SK-N-SH treated with all-trans-retinoic acid at 6 μM for 48 hours (cell line): Measurements from ENCODE around the gene C12orf75.

Source experiments
- BACH2 ChIP-seq: fragments of 250-450 bp; sonication (Bioruptor Pico); IDR thresholded peaks from 2 replicates; pipeline ENCODE4 v1.9.0; 2021; ENCODE audit warnings: mild to moderate bottlenecking, borderline replicate concordance
- CSDC2 ChIP-seq: fragments of 250-450 bp; sonication (Bioruptor Pico); IDR thresholded peaks from 2 replicates; pipeline ENCODE4 v1.5.0; 2020; ENCODE audit warnings: mild to moderate bottlenecking, moderate library complexity
- OSR1 ChIP-seq: fragments of 250-450 bp; sonication (Bioruptor Pico); IDR thresholded peaks from 2 replicates; pipeline ENCODE4 v1.8.0; 2022; ENCODE audit warnings: moderate library complexity, mild to moderate bottlenecking, inconsistent platforms
- RARB ChIP-seq: fragments of 250-450 bp; sonication (Bioruptor Pico); IDR thresholded peaks from 2 replicates; pipeline ENCODE4 v1.8.0; 2021; ENCODE audit warnings: mild to moderate bottlenecking, moderate library complexity
- TCF4 ChIP-seq: fragments of 250-450 bp; sonication (Bioruptor Pico); IDR thresholded peaks from 2 replicates; pipeline ENCODE4 v1.8.0; 2021; ENCODE audit warnings: mild to moderate bottlenecking, moderate library complexity, borderline replicate concordance
- TOX ChIP-seq: fragments of 250-450 bp; sonication (Bioruptor Pico); IDR thresholded peaks from 2 replicates; pipeline ENCODE4 v1.8.0; 2021; ENCODE audit warnings: mild to moderate bottlenecking, moderate library complexity, borderline replicate concordance
- ZFP3 ChIP-seq: fragments of 250-450 bp; sonication (Bioruptor Pico); IDR thresholded peaks from 2 replicates; pipeline ENCODE4 v1.5.0; 2020; ENCODE audit warnings: mild to moderate bottlenecking, moderate library complexity
- ZNF70 ChIP-seq: fragments of 450-650 bp; formaldehyde crosslinking; IDR thresholded peaks from 2 replicates; pipeline ENCODE4 v1.5.0; 2020; ENCODE audit warnings: mild to moderate bottlenecking, moderate library complexity
- TF ChIP-seq, protein P1 (sequence below): fragments of 250-450 bp; sonication (Bioruptor Pico); IDR thresholded peaks from 2 replicates; pipeline ENCODE4 v1.5.1; 2020; ENCODE audit warnings: low read depth, mild to moderate bottlenecking, moderate library complexity

DNA sequence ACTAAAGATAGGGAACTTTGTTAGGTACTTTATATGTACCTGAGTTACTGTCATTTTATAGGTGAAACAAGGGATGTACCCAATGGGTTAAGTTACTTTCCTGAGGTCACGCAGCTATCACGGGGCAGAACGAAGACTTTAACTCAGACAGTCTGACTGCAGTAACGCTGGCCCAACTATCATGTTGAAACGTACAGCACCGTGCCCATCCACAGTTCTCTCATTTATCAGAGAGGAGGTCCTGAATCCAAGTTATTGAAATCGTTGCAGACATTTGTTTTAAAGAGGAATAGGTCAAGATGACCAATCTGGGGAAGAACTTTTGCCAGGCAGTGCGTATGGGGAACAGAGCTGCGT lies 587 bp upstream of the C12orf75 start:
- TF ChIP-seq, protein P1, sequence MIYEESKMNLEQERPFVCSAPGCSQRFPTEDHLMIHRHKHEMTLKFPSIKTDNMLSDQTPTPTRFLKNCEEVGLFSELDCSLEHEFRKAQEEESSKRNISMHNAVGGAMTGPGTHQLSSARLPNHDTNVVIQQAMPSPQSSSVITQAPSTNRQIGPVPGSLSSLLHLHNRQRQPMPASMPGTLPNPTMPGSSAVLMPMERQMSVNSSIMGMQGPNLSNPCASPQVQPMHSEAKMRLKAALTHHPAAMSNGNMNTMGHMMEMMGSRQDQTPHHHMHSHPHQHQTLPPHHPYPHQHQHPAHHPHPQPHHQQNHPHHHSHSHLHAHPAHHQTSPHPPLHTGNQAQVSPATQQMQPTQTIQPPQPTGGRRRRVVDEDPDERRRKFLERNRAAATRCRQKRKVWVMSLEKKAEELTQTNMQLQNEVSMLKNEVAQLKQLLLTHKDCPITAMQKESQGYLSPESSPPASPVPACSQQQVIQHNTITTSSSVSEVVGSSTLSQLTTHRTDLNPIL (CRISPR knock-in tag), result no peak
- TF ChIP-seq CSDC2 (CRISPR knock-in tag) (no peak), ZNF70 (CRISPR knock-in tag) (no peak), TCF4 (CRISPR knock-in tag) (no peak), BACH2 (CRISPR knock-in tag) (no peak), ZFP3 (CRISPR knock-in tag) (no peak), TOX (CRISPR knock-in tag) (no peak), RARB (CRISPR knock-in tag) (no peak), OSR1 (CRISPR knock-in tag) (no peak)
